ENCODE data around the gene MBL2.

The MBL2 gene

GRCh38 chr10:52768001-52768532 lies 4.5 kb downstream of the MBL2 start:
- no peak for TF ChIP-seq EZH2 (IDR thresholded peaks at IDR 0.05)
- no peak for TF ChIP-seq POLR2AphosphoS5 (IDR thresholded peaks at IDR 0.05; ENCODE audit: borderline replicate concordance, low read depth, low read length)
- TF ChIP-seq FOXP2 (optimal IDR thresholded peaks at IDR 0.05; ENCODE audit: control extremely low read depth, extremely low read length, insufficient read depth) = no peak
- H3K9me3 ChIP-seq (ENCODE audit: low read depth, low read length) = no peaks in the 10 kb centered on the region
- no peak overlapping the region for H3K9ac ChIP-seq (ENCODE audit: insufficient read length)
- H3K36me3 ChIP-seq (ENCODE audit: insufficient read depth, low read length) = no peaks in the 10 kb centered on the region
- H3K27ac ChIP-seq = no peak overlapping the region
- DNase-seq (ENCODE audit: low read depth, low spot score) = no peak
- H3K4me3 ChIP-seq = no peak overlapping the region

GRCh38 chr10:52762088-52762487 lies 10.5 kb downstream of the MBL2 start:
- no peak overlapping the region for H3K4me3 ChIP-seq
- H3K36me3 ChIP-seq (ENCODE audit: insufficient read depth, low read length) = no peaks in the 10 kb centered on the region
- no peak for DNase-seq (ENCODE audit: low read depth, low spot score)
- no peaks in the 10 kb centered on the region for H3K9me3 ChIP-seq (ENCODE audit: low read depth, low read length)
- no peak overlapping the region for H3K9ac ChIP-seq (ENCODE audit: insufficient read length)
- H3K27ac ChIP-seq = no peak overlapping the region
- TF ChIP-seq FOXP2 (optimal IDR thresholded peaks at IDR 0.05; ENCODE audit: control extremely low read depth, extremely low read length, insufficient read depth) (no peak), POLR2AphosphoS5 (IDR thresholded peaks at IDR 0.05; ENCODE audit: borderline replicate concordance, low read depth, low read length) (no peak), EZH2 (IDR thresholded peaks at IDR 0.05) (no peak)

GRCh38 chr10:52759154-52759553 lies 13.4 kb downstream of the MBL2 start:
- H3K36me3 ChIP-seq (ENCODE audit: insufficient read depth, low read length) = no peaks in the 10 kb centered on the region
- TF ChIP-seq EZH2 (IDR thresholded peaks at IDR 0.05) = no peak
- TF ChIP-seq FOXP2 (optimal IDR thresholded peaks at IDR 0.05; ENCODE audit: control extremely low read depth, extremely low read length, insufficient read depth) = no peak
- TF ChIP-seq POLR2AphosphoS5 (IDR thresholded peaks at IDR 0.05; ENCODE audit: borderline replicate concordance, low read depth, low read length) = no peak
- DNase-seq (ENCODE audit: low read depth, low spot score) = no peak
- no peak overlapping the region for H3K9ac ChIP-seq (ENCODE audit: insufficient read length)
- no peak overlapping the region for H3K4me3 ChIP-seq
- H3K9me3 ChIP-seq (ENCODE audit: low read depth, low read length) = no peaks in the 10 kb centered on the region
- no peak overlapping the region for H3K27ac ChIP-seq

DNA sequence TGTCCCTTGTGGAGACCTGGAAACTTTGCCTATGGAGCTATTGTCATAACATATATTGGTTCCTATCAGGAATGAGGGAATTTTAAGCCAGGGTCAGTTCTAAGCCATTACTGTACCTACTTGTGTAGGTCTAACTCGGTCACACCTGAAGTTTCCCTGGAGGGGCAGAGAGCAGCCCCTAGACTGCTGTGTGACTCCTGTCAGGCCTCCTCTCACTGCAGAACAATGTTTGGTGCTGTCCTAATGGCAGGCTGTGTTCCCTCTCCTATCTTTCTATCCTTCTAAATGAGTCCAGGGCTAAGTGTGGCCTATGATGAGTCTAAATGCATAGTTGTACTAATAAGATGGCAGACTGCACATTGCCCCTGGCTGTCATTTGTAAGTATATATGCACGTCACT lies 14.2 kb downstream of the MBL2 start:
- TF ChIP-seq EZH2 (IDR thresholded peaks at IDR 0.05) = no peak
- TF ChIP-seq POLR2AphosphoS5 (IDR thresholded peaks at IDR 0.05; ENCODE audit: borderline replicate concordance, low read depth, low read length) = no peak
- TF ChIP-seq FOXP2 (optimal IDR thresholded peaks at IDR 0.05; ENCODE audit: control extremely low read depth, extremely low read length, insufficient read depth) = no peak
- no peak overlapping the region for H3K4me3 ChIP-seq
- no peak for DNase-seq (ENCODE audit: low read depth, low spot score)
- no peaks in the 10 kb centered on the region for H3K9me3 ChIP-seq (ENCODE audit: low read depth, low read length)
- H3K27ac ChIP-seq = no peak overlapping the region
- no peak overlapping the region for H3K9ac ChIP-seq (ENCODE audit: insufficient read length)
- no peaks in the 10 kb centered on the region for H3K36me3 ChIP-seq (ENCODE audit: insufficient read depth, low read length)

- H3K9me3 ChIP-seq (ENCODE audit: low read depth, low read length) = no peaks in the 10 kb centered on the region
- no peak overlapping the region for H3K9ac ChIP-seq (ENCODE audit: insufficient read length)
- no peak for DNase-seq (ENCODE audit: low read depth, low spot score)
- H3K27ac ChIP-seq = no peak overlapping the region
- H3K36me3 ChIP-seq (ENCODE audit: insufficient read depth, low read length) = no peaks in the 10 kb centered on the region
- H3K4me3 ChIP-seq = no peak overlapping the region
- TF ChIP-seq FOXP2 (optimal IDR thresholded peaks at IDR 0.05; ENCODE audit: control extremely low read depth, extremely low read length, insufficient read depth) = no peak
- no peak for TF ChIP-seq EZH2 (IDR thresholded peaks at IDR 0.05)
- no peak for TF ChIP-seq POLR2AphosphoS5 (IDR thresholded peaks at IDR 0.05; ENCODE audit: borderline replicate concordance, low read depth, low read length)
These were observed 14.8 kb downstream of the MBL2 start for GRCh38 chr10:52757773-52758172.

- TF ChIP-seq FOXP2 (optimal IDR thresholded peaks at IDR 0.05; ENCODE audit: control extremely low read depth, extremely low read length, insufficient read depth) (no peak), EZH2 (IDR thresholded peaks at IDR 0.05) (no peak), POLR2AphosphoS5 (IDR thresholded peaks at IDR 0.05; ENCODE audit: borderline replicate concordance, low read depth, low read length) (no peak)
- Histone ChIP-seq H3K9me3 (ENCODE audit: low read depth, low read length) (no peaks in the 10 kb centered on the region), H3K36me3 (ENCODE audit: insufficient read depth, low read length) (no peaks in the 10 kb centered on the region), H3K27ac (no peak overlapping the region), H3K4me3 (no peak overlapping the region), H3K9ac (ENCODE audit: insufficient read length) (no peak overlapping the region)
- no peak for DNase-seq (ENCODE audit: low read depth, low spot score)
These were observed 15.6 kb downstream of the MBL2 start for GRCh38 chr10:52756966-52757365.

- H3K36me3 ChIP-seq (ENCODE audit: insufficient read depth, low read length) = no peaks in the 10 kb centered on the region
- TF ChIP-seq EZH2 (IDR thresholded peaks at IDR 0.05) = no peak
- TF ChIP-seq FOXP2 (optimal IDR thresholded peaks at IDR 0.05; ENCODE audit: control extremely low read depth, extremely low read length, insufficient read depth) = no peak
- no peak for TF ChIP-seq POLR2AphosphoS5 (IDR thresholded peaks at IDR 0.05; ENCODE audit: borderline replicate concordance, low read depth, low read length)
- H3K27ac ChIP-seq = no peak overlapping the region
- H3K4me3 ChIP-seq = no peak overlapping the region
- H3K9me3 ChIP-seq (ENCODE audit: low read depth, low read length) = no peaks in the 10 kb centered on the region
- DNase-seq (ENCODE audit: low read depth, low spot score) = no peak
- H3K9ac ChIP-seq (ENCODE audit: insufficient read length) = no peak overlapping the region
These were observed 16.3 kb downstream of the MBL2 start for GRCh38 chr10:52756295-52756694.

DNA sequence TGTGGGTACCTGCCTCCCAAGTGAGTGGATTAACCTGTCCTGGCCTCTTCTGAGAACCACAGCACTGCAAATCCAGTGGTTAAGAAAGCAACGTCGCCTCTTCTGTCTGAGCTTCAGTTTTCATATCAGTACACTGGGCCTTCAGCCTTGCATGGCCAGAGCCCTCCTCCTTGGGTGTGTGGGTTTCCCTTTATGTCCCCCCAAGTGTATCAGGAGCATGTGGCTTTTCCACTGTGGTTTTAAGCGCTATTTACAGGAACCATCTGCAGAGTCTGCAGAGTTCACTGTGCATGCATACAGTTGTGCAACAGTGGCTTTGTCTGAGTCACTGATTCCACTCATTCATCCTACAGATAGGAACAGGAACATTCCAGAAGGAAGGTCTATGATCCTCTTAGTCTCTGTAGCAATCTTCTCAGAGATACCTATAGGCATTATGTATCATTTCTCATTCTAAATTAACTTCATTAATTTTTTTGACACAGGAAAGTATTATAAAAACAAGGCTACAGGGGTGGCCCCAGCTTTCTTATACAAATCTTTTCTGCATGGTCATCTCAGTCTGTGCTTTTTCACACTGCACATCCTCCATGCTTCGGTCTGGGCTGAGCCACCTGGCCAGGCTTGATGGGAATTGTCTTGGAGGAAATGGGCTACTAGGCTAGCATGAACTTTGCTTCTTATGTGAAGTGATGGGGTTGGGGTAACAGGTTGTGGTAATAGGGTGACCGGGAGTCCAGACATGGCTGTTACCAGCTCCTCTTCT lies 17.1 kb downstream of the MBL2 start:
- DNase-seq (ENCODE audit: low read depth, low spot score) = no peak

More for the DNA sequence above, 17.1 kb downstream of the MBL2 start:
- Histone ChIP-seq H3K9ac (ENCODE audit: insufficient read length) (no peak overlapping the region), H3K9me3 (ENCODE audit: low read depth, low read length) (no peaks in the 10 kb centered on the region), H3K27ac (no peak overlapping the region), H3K36me3 (ENCODE audit: insufficient read depth, low read length) (no peaks in the 10 kb centered on the region), H3K4me3 (no peak overlapping the region)
- TF ChIP-seq POLR2AphosphoS5 (IDR thresholded peaks at IDR 0.05; ENCODE audit: borderline replicate concordance, low read depth, low read length) (no peak), EZH2 (IDR thresholded peaks at IDR 0.05) (no peak), FOXP2 (optimal IDR thresholded peaks at IDR 0.05; ENCODE audit: control extremely low read depth, extremely low read length, insufficient read depth) (no peak)
